Nephron progenitor cell (in vitro differentiated cells): ENCODE results near the gene GRHL3.

Experiments used
- DNase-seq: peaks from one replicate; pipeline ENCODE4 v3.0.0; 2021
- H3K27ac Mint-ChIP-seq: 2 replicates; pipeline ENCODE4 v1.8.0; 2021; ENCODE audit warnings: mild to moderate bottlenecking, moderate library complexity, mixed read lengths
- H3K27me3 Mint-ChIP-seq: 2 replicates; pipeline ENCODE4 v1.8.0; 2021; ENCODE audit warnings: mild to moderate bottlenecking, low read depth, mixed read lengths; ENCODE audit not compliant: poor library complexity
- H3K36me3 Mint-ChIP-seq: 2 replicates; pipeline ENCODE4 v1.8.0; 2021; ENCODE audit warnings: low read depth, mixed read lengths
- H3K4me1 Mint-ChIP-seq: 2 replicates; pipeline ENCODE4 v1.8.0; 2021; ENCODE audit warnings: mixed read lengths
- H3K4me3 Mint-ChIP-seq: 2 replicates; pipeline ENCODE4 v1.8.0; 2021; ENCODE audit warnings: mild to moderate bottlenecking, moderate library complexity, mixed read lengths
- H3K9me3 Mint-ChIP-seq: 2 replicates; pipeline ENCODE4 v1.8.0; 2021; ENCODE audit warnings: mild to moderate bottlenecking, moderate library complexity, mixed read lengths
- TF ChIP-seq, protein P1 (sequence below): fragments of 200-600 bp; sonication (generic); IDR thresholded peaks from 2 replicates; pipeline ENCODE4 v1.5.0; 2021; ENCODE audit warnings: antibody characterized with exemption

Gene GRHL3

DNA sequence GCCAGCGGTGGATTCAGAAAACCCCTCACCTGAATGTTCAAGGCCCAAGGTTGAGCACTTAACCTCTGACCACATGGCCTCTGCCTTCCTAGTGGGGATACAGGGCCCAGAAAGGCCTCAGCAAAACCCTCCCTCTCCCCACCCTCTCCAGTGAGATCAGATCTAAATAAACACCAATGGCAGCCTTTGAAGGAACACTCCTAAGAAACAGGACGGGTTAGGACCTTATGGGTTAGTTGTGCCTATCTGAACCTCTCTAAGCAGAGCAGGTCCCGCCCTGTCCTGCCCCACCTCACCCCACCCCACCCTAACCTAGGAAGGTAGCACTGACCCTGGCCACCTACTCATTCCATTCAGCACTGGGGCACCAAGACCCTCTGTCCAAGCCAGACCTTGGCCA lies 7.9 kb upstream of the GRHL3 start:
- Mint-ChIP-seq H3K27me3 (peaks cover 8% of the 10 kb centered on the region), H3K4me1 (peaks cover 32% of the 10 kb centered on the region), H3K27ac (no peak overlapping the region), H3K9me3 (no peaks in the 10 kb centered on the region), H3K36me3 (no peaks in the 10 kb centered on the region), H3K4me3 (no peak overlapping the region)
- no peak for DNase-seq
- TF ChIP-seq, protein P1, sequence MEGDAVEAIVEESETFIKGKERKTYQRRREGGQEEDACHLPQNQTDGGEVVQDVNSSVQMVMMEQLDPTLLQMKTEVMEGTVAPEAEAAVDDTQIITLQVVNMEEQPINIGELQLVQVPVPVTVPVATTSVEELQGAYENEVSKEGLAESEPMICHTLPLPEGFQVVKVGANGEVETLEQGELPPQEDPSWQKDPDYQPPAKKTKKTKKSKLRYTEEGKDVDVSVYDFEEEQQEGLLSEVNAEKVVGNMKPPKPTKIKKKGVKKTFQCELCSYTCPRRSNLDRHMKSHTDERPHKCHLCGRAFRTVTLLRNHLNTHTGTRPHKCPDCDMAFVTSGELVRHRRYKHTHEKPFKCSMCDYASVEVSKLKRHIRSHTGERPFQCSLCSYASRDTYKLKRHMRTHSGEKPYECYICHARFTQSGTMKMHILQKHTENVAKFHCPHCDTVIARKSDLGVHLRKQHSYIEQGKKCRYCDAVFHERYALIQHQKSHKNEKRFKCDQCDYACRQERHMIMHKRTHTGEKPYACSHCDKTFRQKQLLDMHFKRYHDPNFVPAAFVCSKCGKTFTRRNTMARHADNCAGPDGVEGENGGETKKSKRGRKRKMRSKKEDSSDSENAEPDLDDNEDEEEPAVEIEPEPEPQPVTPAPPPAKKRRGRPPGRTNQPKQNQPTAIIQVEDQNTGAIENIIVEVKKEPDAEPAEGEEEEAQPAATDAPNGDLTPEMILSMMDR, result no peak

DNA sequence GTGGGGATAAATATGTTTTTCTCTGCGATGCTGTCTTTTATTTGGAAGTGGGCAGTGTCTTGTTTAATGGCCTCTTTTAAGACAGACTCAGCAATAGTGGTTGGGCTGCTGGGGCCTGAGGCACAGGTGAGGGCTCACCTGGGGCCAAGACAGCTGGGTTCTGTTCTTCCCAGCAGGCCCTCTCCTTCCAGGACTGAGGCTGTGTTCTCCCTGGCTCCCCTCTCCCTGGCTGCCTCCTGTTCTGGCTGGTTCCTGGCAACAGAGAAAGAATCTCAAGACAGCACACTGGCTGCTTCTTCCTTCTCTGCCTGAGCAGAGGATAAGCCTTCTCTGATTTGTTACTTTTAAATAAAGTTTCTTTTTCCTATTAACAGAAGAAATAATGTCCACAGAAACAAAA lies 7.4 kb upstream of the GRHL3 start:
- Mint-ChIP-seq H3K4me1 (peaks cover 32% of the 10 kb centered on the region), H3K27ac (no peak overlapping the region), H3K4me3 (no peak overlapping the region), H3K9me3 (no peaks in the 10 kb centered on the region), H3K36me3 (no peaks in the 10 kb centered on the region), H3K27me3 (peaks cover 5% of the 10 kb centered on the region)
- TF ChIP-seq, protein P1, result no peak
- DNase-seq, result no peak

DNA sequence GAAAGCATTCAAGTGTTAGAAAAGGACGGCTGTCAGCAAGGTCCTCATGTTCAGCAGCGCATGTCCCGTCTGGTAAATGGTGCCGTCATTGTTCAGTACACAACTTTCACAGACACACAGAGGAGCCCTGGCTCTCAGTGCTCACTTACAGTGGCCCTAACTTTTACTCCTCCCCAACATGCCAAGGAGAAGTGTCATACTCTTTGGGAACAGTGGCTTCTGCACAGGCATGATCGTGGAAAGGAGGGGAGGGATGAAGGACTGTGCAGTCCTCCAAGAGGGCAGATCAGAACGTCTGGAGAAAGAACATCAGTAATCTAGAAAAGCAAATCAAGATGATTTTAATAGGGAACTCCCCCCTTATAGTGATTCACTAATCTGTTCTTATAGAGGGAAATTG lies 3.8 kb upstream of the GRHL3 start:
- peaks cover 49% of the 10 kb centered on the region for H3K4me1 Mint-ChIP-seq
- H3K27me3 Mint-ChIP-seq, result peaks cover 28% of the 10 kb centered on the region
- no peak overlapping the region for H3K4me3 Mint-ChIP-seq
- H3K27ac Mint-ChIP-seq, result no peak overlapping the region
- DNase-seq, result no peak
- H3K36me3 Mint-ChIP-seq, result no peaks in the 10 kb centered on the region
- no peaks in the 10 kb centered on the region for H3K9me3 Mint-ChIP-seq
- TF ChIP-seq, protein P1, result no peak

DNA sequence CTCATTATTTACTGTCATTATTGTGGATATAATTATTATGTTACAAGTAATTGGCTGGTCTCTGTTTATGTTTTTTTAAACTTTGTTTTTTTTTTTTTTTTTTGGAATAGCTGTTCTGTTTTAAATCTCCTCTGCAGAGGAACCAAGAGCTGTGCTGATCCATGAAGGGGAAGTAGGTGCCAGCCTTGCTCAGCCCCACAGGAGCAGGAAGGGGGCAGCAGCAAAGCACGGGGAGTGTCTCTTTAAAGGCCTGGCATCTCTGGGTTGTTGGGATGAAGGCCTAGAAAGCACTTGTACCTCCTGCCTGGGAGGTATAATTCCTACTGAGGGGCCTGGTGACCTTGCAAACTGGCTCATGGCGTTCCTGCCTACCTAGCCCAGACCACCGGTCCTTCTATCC lies 2.5 kb upstream of the GRHL3 start:
- H3K27ac Mint-ChIP-seq, result no peak overlapping the region
- no peaks in the 10 kb centered on the region for H3K36me3 Mint-ChIP-seq
- H3K9me3 Mint-ChIP-seq, result no peaks in the 10 kb centered on the region
- TF ChIP-seq, protein P1, result no peak
- no peak overlapping the region for H3K4me3 Mint-ChIP-seq
- DNase-seq, result no peak
- H3K27me3 Mint-ChIP-seq, result peaks cover 40% of the 10 kb centered on the region
- H3K4me1 Mint-ChIP-seq, result peaks cover 50% of the 10 kb centered on the region

DNA sequence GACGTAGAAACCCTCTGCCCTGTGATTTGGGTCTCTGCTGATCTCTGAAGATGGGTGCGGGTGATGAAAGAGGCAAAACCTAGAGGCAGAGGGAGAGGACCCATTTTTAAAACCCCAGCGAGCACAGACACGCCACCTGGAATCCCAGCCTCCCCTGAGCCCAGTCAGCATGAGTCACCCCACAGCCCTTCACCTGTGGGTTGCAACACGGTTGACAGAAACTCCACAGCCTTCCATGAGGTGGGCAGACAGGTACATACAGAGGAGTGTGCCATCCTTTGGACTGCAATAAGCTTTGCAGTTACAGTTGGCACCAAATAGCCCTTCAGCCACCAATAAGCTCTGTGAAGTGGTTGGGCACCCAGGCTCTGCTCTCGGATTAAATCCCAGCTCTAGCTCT lies 2.1 kb upstream of the GRHL3 start:
- peaks cover 46% of the 10 kb centered on the region for H3K4me1 Mint-ChIP-seq
- TF ChIP-seq, protein P1, result no peak
- no peaks in the 10 kb centered on the region for H3K9me3 Mint-ChIP-seq
- no peak for DNase-seq
- H3K27me3 Mint-ChIP-seq, result peaks cover 42% of the 10 kb centered on the region
- no peaks in the 10 kb centered on the region for H3K36me3 Mint-ChIP-seq
- H3K27ac Mint-ChIP-seq, result no peak overlapping the region
- no peak overlapping the region for H3K4me3 Mint-ChIP-seq

DNA sequence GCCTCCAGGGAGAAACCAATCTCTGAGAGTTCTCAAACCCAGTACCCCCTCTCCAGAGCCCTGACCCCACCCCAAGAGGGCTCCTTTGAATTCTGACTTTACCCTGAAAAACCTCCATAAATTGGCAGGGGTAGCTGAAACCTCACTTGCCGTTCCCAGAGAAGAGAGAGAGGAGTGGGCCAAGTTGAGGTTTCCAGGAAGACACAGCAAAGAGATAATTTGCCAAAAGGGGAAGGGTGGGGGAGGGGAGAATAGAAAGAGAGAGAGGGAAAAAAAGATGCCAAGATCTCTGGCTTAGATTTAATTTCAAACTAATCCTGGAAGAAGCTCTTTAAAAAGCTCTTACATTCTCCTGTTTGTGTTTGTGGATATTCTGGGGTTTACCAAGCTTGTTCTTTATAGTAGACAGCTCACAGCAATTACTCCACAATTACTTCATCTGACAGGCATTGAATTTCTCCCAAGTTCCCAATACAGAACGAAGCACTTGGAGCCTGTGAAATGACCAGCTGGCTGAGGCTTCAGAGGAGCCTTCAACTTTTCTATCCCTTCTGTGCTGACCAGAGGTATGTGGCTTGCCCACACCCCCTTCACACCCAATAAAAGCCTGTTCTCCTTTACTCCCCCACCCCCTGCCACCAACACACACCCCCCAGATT lies 1.1 kb upstream of the GRHL3 start:
- H3K4me3 Mint-ChIP-seq, result peak overlapping the region; percentile 53
- TF ChIP-seq, protein P1, result no peak
- no peak overlapping the region for H3K27ac Mint-ChIP-seq
- peaks cover 54% of the 10 kb centered on the region for H3K4me1 Mint-ChIP-seq
- H3K36me3 Mint-ChIP-seq, result no peaks in the 10 kb centered on the region
- DNase-seq, result no peak
- no peaks in the 10 kb centered on the region for H3K9me3 Mint-ChIP-seq
- H3K27me3 Mint-ChIP-seq, result peaks cover 52% of the 10 kb centered on the region
